SK-N-MC (cell line): ENCODE results near the gene MAMDC4.

Source experiments
- DNase-seq: peaks from one replicate; pipeline ENCODE4 v3.0.0-alpha.2; 2011; ENCODE audit warnings: low read depth, low spot score
- H3K27ac ChIP-seq: fragments of 200-600 bp; sonication (generic); 2 replicates; pipeline ENCODE4 v1.5.1; 2016; ENCODE audit warnings: mixed run types
- H3K36me3 ChIP-seq: fragments of 200-600 bp; sonication (generic); 2 replicates; pipeline ENCODE4 v1.6.1; 2017; ENCODE audit warnings: antibody characterized with exemption, low read length, mixed read lengths; ENCODE audit not compliant: insufficient read depth
- H3K4me3 ChIP-seq: fragments of 200-600 bp; sonication (generic); 2 replicates; pipeline ENCODE4 v1.5.1; 2016
- H3K9ac ChIP-seq: fragments of 200-600 bp; sonication (generic); 2 replicates; pipeline ENCODE4 v1.8.0; 2017; ENCODE audit warnings: mixed run types, mixed read lengths; ENCODE audit not compliant: insufficient read length
- H3K9me3 ChIP-seq: fragments of 200-600 bp; sonication (generic); 2 replicates; pipeline ENCODE4 v1.6.1; 2017; ENCODE audit warnings: low read depth, mild to moderate bottlenecking, antibody characterized with exemption, low read length, moderate library complexity, mixed read lengths
- EZH2 ChIP-seq: fragments of 200-600 bp; sonication (generic); IDR thresholded peaks from one replicate; pipeline ENCODE4 v1.6.1; 2017; ENCODE audit warnings: antibody characterized with exemption
- FOXP2 ChIP-seq: optimal IDR thresholded peaks from 2 replicates; pipeline ENCODE3; 2011; ENCODE audit warnings: mild to moderate bottlenecking, moderate library complexity; ENCODE audit not compliant: insufficient read depth; ENCODE audit errors: extremely low read length, control extremely low read depth
- POLR2AphosphoS5 ChIP-seq: IDR thresholded peaks from 2 replicates; pipeline ENCODE4 v1.6.1; 2012; ENCODE audit warnings: mild to moderate bottlenecking, low read depth, low read length, borderline replicate concordance

Gene MAMDC4

DNA sequence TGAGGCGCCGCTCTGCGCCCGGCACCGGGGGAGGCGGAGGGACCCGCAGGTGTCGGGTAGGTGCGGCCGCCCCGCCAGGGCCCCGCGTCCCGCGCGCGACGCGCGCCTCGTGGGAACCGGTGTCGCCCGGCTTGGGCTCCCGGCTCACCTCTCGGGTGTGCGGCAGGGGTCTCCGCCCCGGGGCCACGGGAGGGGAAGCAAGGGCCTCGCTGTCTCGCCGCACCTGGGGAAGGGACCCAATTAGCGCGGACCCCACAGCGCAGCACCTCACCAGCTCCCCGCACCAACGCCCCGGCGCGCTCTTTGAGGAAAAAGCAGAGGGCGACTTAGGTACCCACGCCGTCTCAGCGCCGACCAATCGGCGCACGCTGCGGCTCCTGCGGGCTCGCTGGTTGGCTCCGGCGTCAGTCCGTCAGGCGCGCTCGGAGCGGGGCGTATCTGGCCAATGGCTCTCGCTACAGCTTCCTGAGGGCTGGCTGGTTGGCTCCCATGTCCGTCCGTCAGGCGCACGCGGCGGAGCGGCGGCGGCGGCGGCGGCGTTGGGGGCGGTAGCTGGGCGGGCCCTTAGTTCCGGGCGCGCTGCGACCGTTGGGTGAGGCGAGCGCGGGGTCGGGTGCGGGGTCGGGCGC is 33.9 kb downstream of the MAMDC4 start, which contains the start of gene TRAF2:
Gene TRAF2, plus strand, starts transcription at position 567 of the 629 bp plus-strand sequence. CDS start 12,225 bp downstream, outside the sequence.
- H3K36me3 ChIP-seq, result peaks cover 7% of the 10 kb centered on the region; the same call in 1 of the 2 replicates
- H3K9me3 ChIP-seq, result no peaks in the 10 kb centered on the region
- DNase-seq, result peak; percentile 91
- peak within 1 kb of the TSS; percentile 94 for H3K4me3 ChIP-seq
- TF ChIP-seq EZH2 (no peak), POLR2AphosphoS5 (peak; percentile 92)
- H3K27ac ChIP-seq, result peak within 1 kb of the TSS; percentile 54; the same call in 1 of the 2 replicates
- H3K9ac ChIP-seq, result peak within 1 kb of the TSS; percentile 89

DNA sequence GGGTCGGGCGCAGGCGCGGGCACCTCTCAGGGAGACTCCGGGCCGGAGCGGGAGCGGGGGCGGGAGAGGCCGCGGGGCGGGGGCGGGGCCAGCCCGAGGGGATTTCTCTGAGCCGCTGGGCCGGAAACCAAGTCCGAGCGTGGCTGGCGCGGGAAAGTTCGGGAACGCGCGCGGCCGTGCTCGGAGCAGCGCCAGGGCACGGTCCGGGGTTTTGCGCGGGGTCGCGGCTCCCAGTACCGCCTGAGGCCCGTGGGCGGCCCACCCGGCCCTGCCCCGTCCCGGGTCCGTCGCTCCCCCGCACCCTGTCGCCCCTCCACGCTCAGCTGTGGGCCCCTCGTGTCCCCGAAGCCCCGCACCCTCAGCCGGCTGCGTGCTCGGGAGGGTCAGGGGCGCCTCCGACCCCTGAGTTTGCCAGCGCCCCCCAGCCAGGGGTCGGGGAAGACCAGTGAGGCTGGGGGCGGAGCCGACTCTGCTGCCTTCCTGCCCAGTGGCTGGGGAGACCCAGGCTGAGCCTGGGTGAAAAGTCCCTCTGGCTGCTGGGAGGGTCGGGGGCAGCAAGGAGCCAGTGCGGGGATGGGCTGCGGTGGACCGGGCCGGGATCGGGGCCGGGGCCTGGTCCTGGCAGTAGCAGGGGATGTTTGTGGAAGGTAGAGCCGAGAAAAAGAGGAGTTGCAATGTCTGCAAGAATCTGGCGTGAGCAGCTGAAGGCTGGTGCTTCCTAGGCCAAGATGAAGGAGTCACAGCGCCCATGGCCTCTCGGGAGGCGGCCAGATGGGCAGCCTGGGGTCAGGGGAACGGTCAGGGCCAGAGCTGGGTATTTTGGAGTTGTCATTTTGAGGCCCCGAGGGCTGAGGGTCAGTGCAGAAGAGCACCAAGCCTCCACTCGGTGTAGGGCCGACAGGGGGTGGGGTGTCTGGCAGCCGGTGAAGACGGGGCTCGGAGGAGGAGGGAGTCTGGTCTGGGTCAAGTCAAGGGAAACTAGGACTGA is 34.8 kb downstream of the MAMDC4 start:
- peak overlapping the region; percentile 89 for H3K9ac ChIP-seq
- no peak for DNase-seq
- no peaks in the 10 kb centered on the region for H3K9me3 ChIP-seq
- H3K4me3 ChIP-seq, result peak overlapping the region; percentile 94
- H3K27ac ChIP-seq, result peak overlapping the region; percentile 54; the same call in 1 of the 2 replicates
- peaks cover 7% of the 10 kb centered on the region; the same call in 1 of the 2 replicates for H3K36me3 ChIP-seq
- TF ChIP-seq EZH2, result no peak
- no peak for TF ChIP-seq FOXP2
- TF ChIP-seq POLR2AphosphoS5, result no peak

- Histone ChIP-seq H3K9me3 (no peaks in the 10 kb centered on the region), H3K27ac (no peak overlapping the region), H3K9ac (no peak overlapping the region), H3K36me3 (peaks cover 7% of the 10 kb centered on the region; the same call in 1 of the 2 replicates), H3K4me3 (no peak overlapping the region)
- no peak for DNase-seq
- no peak for TF ChIP-seq POLR2AphosphoS5
- no peak for TF ChIP-seq EZH2
- no peak for TF ChIP-seq FOXP2
These were observed 36.3 kb downstream of the MAMDC4 start for GRCh38 chr9:136888454-136888853.

DNA sequence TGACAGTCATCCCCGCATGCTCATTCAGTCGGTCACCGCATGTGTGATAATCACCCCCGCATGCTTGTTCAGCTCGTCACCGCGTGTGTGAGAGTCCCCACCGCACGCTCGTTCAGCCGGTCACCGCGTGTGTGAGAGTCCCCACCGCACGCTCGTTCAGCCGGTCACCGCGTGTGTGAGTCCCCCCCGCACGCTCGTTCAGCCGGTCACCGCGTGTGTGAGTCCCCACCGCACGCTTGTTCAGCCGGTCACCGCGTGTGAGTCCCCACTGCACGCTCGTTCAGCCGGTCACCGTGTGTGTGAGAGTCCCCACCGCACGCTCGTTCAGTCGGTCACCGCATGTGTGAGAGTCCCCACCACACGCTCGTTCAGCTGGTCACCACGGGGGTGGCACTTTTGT is 37.7 kb downstream of the MAMDC4 start:
- H3K36me3 ChIP-seq, result peaks cover 7% of the 10 kb centered on the region; the same call in 1 of the 2 replicates
- TF ChIP-seq POLR2AphosphoS5 (no peak; the same call in 1 of the 2 replicates), EZH2 (no peak), FOXP2 (no peak)
- H3K9me3 ChIP-seq, result no peaks in the 10 kb centered on the region
- DNase-seq, result no peak
- H3K9ac ChIP-seq, result no peak overlapping the region
- no peak overlapping the region for H3K27ac ChIP-seq
- H3K4me3 ChIP-seq, result no peak overlapping the region

DNA sequence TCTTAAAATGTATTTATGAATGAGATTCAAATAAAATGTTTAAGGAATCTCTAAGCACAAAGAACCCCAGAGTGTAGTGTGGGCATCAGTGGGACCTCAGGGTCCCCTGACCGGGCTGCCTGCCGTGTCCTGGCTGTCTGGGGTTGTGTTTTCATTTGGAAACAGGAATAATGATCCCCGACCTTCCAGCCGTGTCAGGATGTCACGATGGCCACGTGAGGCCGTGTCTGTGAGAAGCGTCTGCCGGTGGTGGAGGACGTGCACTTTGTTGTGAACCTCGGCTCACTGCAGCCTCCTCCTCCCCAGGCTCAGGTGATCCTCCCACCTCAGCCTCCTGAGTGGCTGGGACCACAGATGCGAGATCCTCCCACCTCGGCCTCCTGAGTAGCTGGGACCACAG is 38.5 kb downstream of the MAMDC4 start:
- Histone ChIP-seq H3K9ac (no peak overlapping the region), H3K4me3 (no peak overlapping the region), H3K27ac (no peak overlapping the region), H3K36me3 (peaks cover 7% of the 10 kb centered on the region; the same call in 1 of the 2 replicates), H3K9me3 (no peaks in the 10 kb centered on the region)
- TF ChIP-seq FOXP2, result no peak
- no peak for DNase-seq

- H3K9ac ChIP-seq, result no peak overlapping the region
- no peaks in the 10 kb centered on the region for H3K9me3 ChIP-seq
- H3K36me3 ChIP-seq, result peaks cover 22% of the 10 kb centered on the region
- TF ChIP-seq POLR2AphosphoS5, result no peak
- TF ChIP-seq FOXP2, result no peak
- no peak for TF ChIP-seq EZH2
- no peak for DNase-seq
- no peak overlapping the region for H3K27ac ChIP-seq
- no peak overlapping the region for H3K4me3 ChIP-seq
These were observed 43.9 kb downstream of the MAMDC4 start for GRCh38 chr9:136896027-136896426.

DNA sequence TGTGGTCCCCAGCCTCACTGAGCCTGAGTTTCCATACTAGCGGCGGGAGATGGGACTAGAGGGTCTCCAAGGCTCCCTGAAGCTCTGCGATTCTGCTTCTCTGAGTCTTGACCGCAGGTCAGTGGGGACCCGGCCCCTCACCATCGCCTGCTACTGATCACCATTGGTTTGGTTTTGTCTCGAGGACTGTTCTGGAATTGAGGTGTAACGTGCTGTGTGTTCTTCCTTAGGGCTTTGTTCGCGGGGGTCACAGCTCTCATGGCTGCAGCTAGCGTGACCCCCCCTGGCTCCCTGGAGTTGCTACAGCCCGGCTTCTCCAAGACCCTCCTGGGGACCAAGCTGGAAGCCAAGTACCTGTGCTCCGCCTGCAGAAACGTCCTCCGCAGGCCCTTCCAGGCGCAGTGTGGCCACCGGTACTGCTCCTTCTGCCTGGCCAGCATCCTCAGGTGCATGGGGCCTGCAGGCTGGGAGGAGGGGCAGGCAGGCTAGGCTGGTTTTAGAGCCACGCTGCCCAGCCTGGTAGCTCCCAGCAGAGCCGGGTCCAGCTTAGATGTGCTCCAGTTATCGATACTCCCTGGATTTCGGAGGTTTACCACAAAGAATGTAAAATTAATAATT is 46.4 kb downstream of the MAMDC4 start:
- H3K9me3 ChIP-seq, result no peaks in the 10 kb centered on the region
- no peak overlapping the region for H3K4me3 ChIP-seq
- H3K36me3 ChIP-seq, result peaks cover 38% of the 10 kb centered on the region
- TF ChIP-seq FOXP2, result no peak
- no peak for TF ChIP-seq EZH2
- TF ChIP-seq POLR2AphosphoS5, result no peak
- no peak for DNase-seq
- no peak overlapping the region for H3K27ac ChIP-seq
- no peak overlapping the region for H3K9ac ChIP-seq

DNA sequence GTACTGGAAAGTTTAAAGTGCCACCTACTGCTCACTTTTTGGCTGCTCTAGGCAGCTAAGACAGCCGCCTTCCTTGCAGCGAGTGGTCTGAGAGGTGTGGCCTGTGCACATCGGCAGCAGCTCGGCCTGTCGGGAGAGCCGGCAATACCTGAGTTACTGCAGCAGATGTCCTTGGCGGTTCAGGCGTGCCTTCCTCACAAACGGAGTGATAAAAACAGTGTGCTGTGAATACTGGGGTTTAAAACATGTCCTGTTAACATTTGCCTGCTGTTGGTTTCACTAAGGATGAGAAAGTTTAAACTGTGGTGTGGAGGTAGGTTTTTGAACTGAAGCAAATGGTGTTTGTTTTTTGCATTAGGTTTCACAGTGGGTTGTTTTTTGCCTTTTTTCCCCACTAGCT is 47.0 kb downstream of the MAMDC4 start:
- H3K36me3 ChIP-seq, result peaks cover 38% of the 10 kb centered on the region
- TF ChIP-seq POLR2AphosphoS5 (no peak), EZH2 (no peak), FOXP2 (no peak)
- no peak overlapping the region for H3K27ac ChIP-seq
- no peaks in the 10 kb centered on the region for H3K9me3 ChIP-seq
- no peak overlapping the region for H3K4me3 ChIP-seq
- no peak overlapping the region for H3K9ac ChIP-seq
- no peak for DNase-seq
